Activated CD8-positive, alpha-beta T cell treated with anti-CD3 and anti-CD28 coated beads for 36 hours (primary cell): ENCODE measurements around the gene RFLNA. TPM values are rescaled to one million over a fixed set of nuclear protein-coding genes. Genes with fewer than 3 reads are reported as not detected.
"Not testable (repeated sequence)": the region's sequence is repeated elsewhere in the genome, so short reads cannot be mapped to it uniquely, and the experiment has no call there.

Experiments
- ATAC-seq: fragments of 200-7000 bp; cut with Tn5 transposase; one replicate; pipeline ENCODE4 v1.10.0; 2021; ENCODE audit warnings: mild to moderate bottlenecking, moderate library complexity
- CTCF ChIA-PET: fragments of 350-600 bp; sonication (Branson Sonifier 250); formaldehyde crosslinking; loops from one replicate; lab custom pipeline; 2021; ENCODE audit warnings: antibody characterized with exemption; lab: Charles Lee
- POLR2A ChIA-PET: fragments of 350-600 bp; sonication (Branson Sonifier 250); formaldehyde crosslinking; loops from one replicate; lab custom pipeline; 2021; ENCODE audit warnings: antibody characterized with exemption; lab: Charles Lee
- DNase-seq: peaks from one replicate; pipeline ENCODE4 v3.0.0-alpha.2; 2020
- H3K27ac Mint-ChIP-seq: one replicate; pipeline ENCODE4 v1.8.0; 2021; ENCODE audit warnings: mild to moderate bottlenecking, mixed read lengths
- H3K27me3 Mint-ChIP-seq: one replicate; pipeline ENCODE4 v1.8.0; 2021; ENCODE audit warnings: mixed read lengths
- H3K36me3 Mint-ChIP-seq: one replicate; pipeline ENCODE4 v1.8.0; 2021; ENCODE audit warnings: low read depth, mixed read lengths
- H3K4me1 Mint-ChIP-seq: one replicate; pipeline ENCODE4 v1.8.0; 2021; ENCODE audit warnings: low read depth, mixed read lengths
- H3K4me3 Mint-ChIP-seq: one replicate; pipeline ENCODE4 v1.8.0; 2021; ENCODE audit warnings: mild to moderate bottlenecking, moderate library complexity, mixed read lengths
- H3K9me3 Mint-ChIP-seq: one replicate; pipeline ENCODE4 v1.8.0; 2021; ENCODE audit warnings: mixed read lengths
- CTCF ChIP-seq: fragments of 200-600 bp; IDR thresholded peaks from one replicate; pipeline ENCODE4 v1.8.0; 2022; ENCODE audit warnings: antibody characterized with exemption, mild to moderate bottlenecking
- intact Hi-C: fragments of 100-400 bp; cut with micrococcal nuclease; formaldehyde crosslinking; loops from one replicate; pipeline ENCODE4 v1.10.0; 2022
- total RNA-seq, 2 experiments: library from RNA; stranded (reverse); gene quantifications; one replicate each; pipeline ENCODE4 v1.2.3, GENCODE V29; 2021

RFLNA gene
- total RNA-seq, 2 experiments from 2014 or later, result not detected

- Mint-ChIP-seq H3K27ac (no peak overlapping the region), H3K4me3 (no peak overlapping the region), H3K9me3 (no peaks in the 10 kb centered on the region), H3K4me1 (no peaks in the 10 kb centered on the region), H3K27me3 (peaks cover 20% of the 10 kb centered on the region), H3K36me3 (no peaks in the 10 kb centered on the region)
- TF ChIP-seq CTCF, result no peak
- ChIA-PET CTCF (no interaction called here), POLR2A (no interaction called here)
- DNase-seq (no peak), ATAC-seq (no peak)
- intact Hi-C loops, result no loop called here
Measured at GRCh38 chr12:124297389-124297788, 2.5 kb downstream of the RFLNA start.

- DNase-seq, result no peak
- ChIA-PET CTCF (interaction anchor here (1.0 kb wide), 1 partner anchor 55 kb away, joined by 3 read pairs; no protein-coding TSS in a partner anchor), POLR2A (no interaction called here)
- Mint-ChIP-seq H3K27ac (no peak overlapping the region), H3K4me1 (no peaks in the 10 kb centered on the region), H3K36me3 (no peaks in the 10 kb centered on the region), H3K27me3 (peaks cover 20% of the 10 kb centered on the region), H3K9me3 (no peaks in the 10 kb centered on the region), H3K4me3 (no peak overlapping the region)
- no peak for TF ChIP-seq CTCF
- intact Hi-C loops, result no loop called here
- no peak for ATAC-seq
Measured at GRCh38 chr12:124297856-124298255, 3.0 kb downstream of the RFLNA start.

- intact Hi-C loops, result no loop called here
- H3K27ac Mint-ChIP-seq, result no peak overlapping the region
- ChIA-PET CTCF (interaction anchor here (1.0 kb wide), 1 partner anchor 54 kb away, joined by 3 read pairs; no protein-coding TSS in a partner anchor), POLR2A (interaction anchor here (0.8 kb wide), 1 partner anchor 254 kb away, joined by 3 read pairs; no protein-coding TSS in a partner anchor)
- no peaks in the 10 kb centered on the region for H3K4me1 Mint-ChIP-seq
- no peak for TF ChIP-seq CTCF
- H3K36me3 Mint-ChIP-seq, result no peaks in the 10 kb centered on the region
- H3K4me3 Mint-ChIP-seq, result no peak overlapping the region
- no peak for DNase-seq
- peaks cover 20% of the 10 kb centered on the region for H3K27me3 Mint-ChIP-seq
- no peak for ATAC-seq
- H3K9me3 Mint-ChIP-seq, result no peaks in the 10 kb centered on the region
Measured at GRCh38 chr12:124298685-124299410, 4.0 kb downstream of the RFLNA start.

- no peaks in the 10 kb centered on the region for H3K9me3 Mint-ChIP-seq
Measured at GRCh38 chr12:124299628-124300388, 4.9 kb downstream of the RFLNA start.

GRCh38 chr12:124300657-124301056 is 5.8 kb downstream of the RFLNA start:
- H3K36me3 Mint-ChIP-seq, ATAC-seq, DNase-seq, CTCF ChIA-PET, H3K27ac Mint-ChIP-seq, intact Hi-C loops, H3K9me3 Mint-ChIP-seq, H3K4me1 Mint-ChIP-seq, POLR2A ChIA-PET, H3K4me3 Mint-ChIP-seq: not testable (repeated sequence)
- H3K27me3 Mint-ChIP-seq, result peaks cover 14% of the 10 kb centered on the region

More at GRCh38 chr12:124299628-124300388, 4.9 kb downstream of the RFLNA start:
- Mint-ChIP-seq H3K27me3 (peaks cover 14% of the 10 kb centered on the region), H3K4me1 (no peaks in the 10 kb centered on the region), H3K27ac (no peak overlapping the region), H3K36me3 (no peaks in the 10 kb centered on the region), H3K4me3 (no peak overlapping the region)
- no peak for TF ChIP-seq CTCF
- POLR2A ChIA-PET, result no interaction called here
- CTCF ChIA-PET, result no interaction called here
- intact Hi-C loops, result no loop called here
- DNase-seq (no peak), ATAC-seq (no peak)
